H4 (cell line): ENCODE data around the gene USP13. TPM values are rescaled to one million over a fixed set of nuclear protein-coding genes. Genes with fewer than 3 reads are reported as not detected.

Experiments used
- total RNA-seq: library from RNA; depleted of rRNA; stranded (reverse); fragments of >200 nt; shearing (Covaris generic); gene quantifications from 2 replicates; pipeline ENCODE4 v1.2.3, GENCODE V29; 2014; rRNA removed

Gene USP13
- total RNA-seq, 1 experiment from 2014 or later = 10.3 TPM

Other genes with a start within 250 kb of the USP13 start
- 31.7 and 33.8 TPM in 2 replicates for gene GNB4, start 201.6 kb upstream of the USP13 start, total RNA-seq
- 184 and 235 TPM in 2 replicates for gene ACTL6A, start 90.1 kb upstream of the USP13 start, total RNA-seq
- 69.4 and 96.8 TPM in 2 replicates for gene MRPL47, start 48.4 kb upstream of the USP13 start, total RNA-seq
- 222 and 281 TPM in 2 replicates for gene NDUFB5, start 48.2 kb upstream of the USP13 start, total RNA-seq